LNCAP (cell line): ENCODE measurements around the gene FAM83E.

Source experiments
- CTCF ChIP-seq: fragments of 450-650 bp; IDR thresholded peaks from 2 replicates; pipeline ENCODE4 v1.5.1; 2017; ENCODE audit warnings: mild to moderate bottlenecking

The FAM83E gene

GRCh38 chr19:48619692-48620585 lies 5.1 kb upstream of the FAM83E start:
- TF ChIP-seq CTCF = no peak

DNA sequence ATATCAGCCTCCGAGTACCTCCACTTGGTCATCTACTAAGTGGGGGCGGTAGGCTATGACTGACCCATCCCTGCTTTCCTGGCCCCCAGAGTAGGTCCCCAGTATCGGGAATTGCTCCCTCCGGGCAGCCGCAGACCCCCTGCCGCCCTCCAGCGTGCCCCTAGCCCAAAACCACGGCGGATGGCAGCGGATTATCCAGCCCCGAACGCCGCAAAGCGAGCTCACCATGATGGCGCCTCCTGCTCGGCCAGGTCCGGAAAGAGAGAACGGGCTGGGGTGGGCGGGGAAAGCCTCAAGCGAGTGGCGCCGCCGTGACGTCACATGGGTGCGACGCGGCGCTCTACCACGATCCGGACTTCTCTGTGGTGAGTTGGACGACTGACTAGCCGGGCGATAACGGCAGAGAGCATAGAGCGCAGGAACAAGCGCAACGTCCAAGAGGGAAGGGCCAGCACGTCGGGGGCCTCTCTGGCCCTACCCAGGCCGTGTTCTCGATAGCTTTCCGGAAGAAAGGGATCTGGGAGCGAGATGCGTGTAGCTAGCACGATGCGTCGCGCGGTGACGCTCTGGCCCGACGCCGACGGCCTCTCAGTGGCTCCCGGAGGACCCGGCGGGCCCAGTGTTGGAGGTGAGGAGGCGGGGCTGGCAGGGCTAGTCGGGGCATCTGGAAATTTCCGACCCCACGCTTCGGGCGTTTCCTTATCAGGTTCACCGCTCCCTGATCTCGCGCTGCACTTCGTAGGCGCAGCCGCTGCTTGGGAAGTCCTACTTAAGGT lies 4.2 kb upstream of the FAM83E start, which contains the start of the genes RPL18 and SPHK2:
TSS of gene RPL18 (minus strand) at position 263 of the 776 bp plus-strand sequence. CDS start at position 228, 35 bp downstream.
TSS of gene SPHK2 (plus strand) at position 591 of the 776 bp plus-strand sequence. CDS start 1,009 bp downstream, outside the sequence.
- TF ChIP-seq CTCF = no peak

GRCh38 chr19:48618278-48618915 lies 3.5 kb upstream of the FAM83E start:
- TF ChIP-seq CTCF = no peak

DNA sequence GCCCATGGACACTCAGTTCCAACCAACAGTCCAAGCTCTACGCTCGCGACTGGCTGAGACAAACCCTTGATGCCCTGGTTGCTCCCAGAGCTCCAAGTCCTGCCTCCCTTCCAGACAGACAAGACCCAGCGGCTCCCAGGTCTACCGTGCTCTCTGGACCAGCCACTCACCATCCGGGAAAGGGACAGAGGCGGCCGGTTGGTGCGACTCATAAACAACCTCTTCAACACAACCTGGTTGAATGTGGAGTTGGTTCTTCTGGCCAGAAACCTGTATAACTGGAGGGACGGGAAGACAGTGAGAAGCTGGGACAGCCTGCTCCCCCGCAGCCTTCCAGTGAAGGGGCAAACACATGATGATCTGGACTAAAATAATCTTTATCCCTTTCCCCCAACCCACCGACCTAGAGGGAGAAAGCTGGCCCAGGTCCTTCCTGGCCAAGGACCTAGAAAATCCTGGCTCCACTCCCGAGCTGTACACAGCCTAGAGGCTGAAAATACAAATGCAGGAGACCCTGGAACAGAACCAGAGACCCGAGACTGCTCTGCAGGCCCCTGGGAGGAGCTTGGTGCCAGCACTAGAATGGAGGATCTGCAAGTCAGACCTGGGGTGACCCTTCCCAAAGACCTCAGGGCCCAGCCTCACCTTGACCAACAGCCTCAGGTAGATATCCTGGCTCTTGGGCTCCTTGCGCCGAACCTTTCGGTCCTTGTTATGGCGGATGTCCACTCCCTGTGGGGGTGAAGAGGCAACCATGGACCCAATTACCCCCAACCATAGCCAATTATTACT lies 2.5 kb upstream of the FAM83E start:
- 0 out of 2 replicates have a peak, but pooled peaks have one; percentile 7 for TF ChIP-seq CTCF

DNA sequence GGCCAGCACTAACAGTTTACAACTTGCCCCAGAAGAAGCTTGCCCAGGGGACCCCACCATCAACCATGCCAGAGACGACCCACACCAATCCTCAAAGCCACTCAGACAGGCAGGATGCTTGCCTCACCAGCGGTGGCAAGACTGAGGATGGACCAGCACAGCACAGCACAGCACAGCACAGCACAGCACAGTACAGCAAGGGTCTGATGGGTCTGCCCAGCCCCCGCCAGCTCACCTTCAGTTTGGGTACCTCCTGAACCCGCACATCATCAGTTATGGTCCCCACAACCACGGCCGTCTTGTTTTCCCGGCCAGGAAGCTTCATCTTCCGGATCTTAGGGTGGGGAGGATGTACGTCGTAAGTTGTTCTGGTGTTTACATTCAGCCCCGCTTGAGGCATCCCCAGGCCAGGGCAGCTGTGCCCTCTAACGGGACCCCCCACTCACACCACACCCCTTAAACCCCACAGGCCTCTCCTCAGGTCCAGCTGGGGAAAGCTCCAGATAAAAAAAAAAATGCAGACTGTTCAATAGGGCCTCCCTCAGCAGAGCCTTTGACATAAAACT lies 1.7 kb upstream of the FAM83E start:
- TF ChIP-seq CTCF = no peak

DNA sequence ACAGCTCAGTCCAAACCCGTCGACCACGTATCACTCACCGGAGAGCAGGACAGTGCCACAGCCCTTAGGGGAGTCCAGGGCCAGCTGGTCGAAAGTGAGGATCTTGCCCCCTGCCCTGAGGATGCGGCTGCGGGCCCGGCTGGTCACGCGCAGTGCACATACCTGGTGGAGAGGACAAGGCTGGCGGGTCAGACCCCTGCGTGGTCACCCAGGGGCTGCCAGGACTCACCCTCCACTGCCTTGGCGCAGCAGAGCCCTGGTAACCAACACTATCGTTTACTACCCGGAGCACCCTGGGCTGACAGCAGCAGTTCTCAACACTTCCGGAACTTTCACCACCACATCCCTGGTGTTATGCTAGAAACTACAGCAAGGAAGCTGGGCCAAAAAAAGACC lies 1.2 kb upstream of the FAM83E start:
- TF ChIP-seq CTCF = no peak
